K562 (cell line): ENCODE measurements around the gene KLHL6. TPM values are rescaled to one million over a fixed set of nuclear protein-coding genes. Genes with fewer than 3 reads are reported as not detected.

Source experiments
- ATF6 ChIP-seq: sonication (generic); formaldehyde crosslinking; IDR thresholded peaks from 2 replicates; pipeline ENCODE4 v1.4.0; 2020; ENCODE audit warnings: mild to moderate bottlenecking, missing genetic modification reagents
- CLOCK ChIP-seq: fragments of 250-450 bp; sonication (Bioruptor Pico); IDR thresholded peaks from 2 replicates; pipeline ENCODE4 v1.4.0; 2020; ENCODE audit warnings: mild to moderate bottlenecking, moderate library complexity, borderline replicate concordance
- HDAC1 ChIP-seq, 2 experiments: fragments of 450-650 bp; IDR thresholded peaks; 2 replicates each; pipeline ENCODE4 v1.6.1; 2016 to 2017; ENCODE audit warnings: inconsistent platforms in 1 of 2, mild to moderate bottlenecking in 1 of 2, moderate library complexity in 1 of 2
- MEIS2 ChIP-seq: fragments of 450-650 bp; IDR thresholded peaks from 2 replicates; pipeline ENCODE4 v1.6.1; 2014; ENCODE audit warnings: mild to moderate bottlenecking; ENCODE audit not compliant: partially characterized antibody
- NONO ChIP-seq, 2 experiments: fragments of 200-400 bp in 1 of 2; fragments of 450-650 bp in 1 of 2; formaldehyde crosslinking in 1 of 2; IDR thresholded peaks; 2 replicates each; pipeline ENCODE4 v1.6.1; 2017; ENCODE audit warnings: low read depth in 2 of 2, mild to moderate bottlenecking in 2 of 2, moderate library complexity in 2 of 2, low read length in 1 of 2
- NR2C2 ChIP-seq, 2 experiments: fragments of 200-800 bp in 1 of 2; sonication (Bioruptor generic) in 1 of 2; sonication (generic) in 1 of 2; formaldehyde crosslinking in 1 of 2; IDR thresholded peaks; 2 replicates each; pipeline versions ENCODE4 v1.6.1 to v1.8.0; 2016 to 2022; ENCODE audit warnings: mild to moderate bottlenecking in 1 of 2, missing compliant biosample characterization in 1 of 2, missing genetic modification characterization in 1 of 2, missing genetic modification reagents in 1 of 2
- NRF1 ChIP-seq, 2 experiments: fragments of 450-650 bp; IDR thresholded peaks in 1 of 2; conservative IDR thresholded peaks in 1 of 2; 2 replicates each; pipeline ENCODE4 v1.6.1; 2014; ENCODE audit warnings: mild to moderate bottlenecking in 2 of 2
- SOX6 ChIP-seq: fragments of 450-650 bp; IDR thresholded peaks from 2 replicates; pipeline ENCODE4 v1.6.1; 2014; ENCODE audit warnings: mild to moderate bottlenecking
- TCF3 ChIP-seq: sonication (generic); formaldehyde crosslinking; IDR thresholded peaks from 2 replicates; pipeline ENCODE4 v1.4.0; 2020; ENCODE audit warnings: mild to moderate bottlenecking, missing genetic modification reagents
- TEAD1 ChIP-seq, 2 experiments: fragments of 450-650 bp in 1 of 2; sonication (generic) in 1 of 2; formaldehyde crosslinking; IDR thresholded peaks; 2 replicates each; pipeline versions ENCODE4 v1.4.0 to v1.8.0; 2020 to 2022; ENCODE audit warnings: mild to moderate bottlenecking in 2 of 2, missing genetic modification reagents in 1 of 2
- UBTF ChIP-seq, 2 experiments: IDR thresholded peaks; 2 replicates each; pipeline ENCODE4 v1.6.1; 2012; ENCODE audit warnings: improper control_type of control experiment in 2 of 2, low read depth in 2 of 2, low read length in 2 of 2, borderline replicate concordance in 1 of 2
- ZNF24 ChIP-seq: fragments of 450-650 bp; IDR thresholded peaks from 2 replicates; pipeline ENCODE4 v1.6.1; 2016
- ZNF316 ChIP-seq: fragments of 450-650 bp; IDR thresholded peaks from 2 replicates; pipeline ENCODE4 v1.6.1; 2016
- ZNF512 ChIP-seq: IDR thresholded peaks from 2 replicates; pipeline ENCODE4 v1.6.1; 2016; ENCODE audit warnings: missing genetic modification characterization, missing compliant biosample characterization
- ZNF75A ChIP-seq: fragments of 450-650 bp; formaldehyde crosslinking; IDR thresholded peaks from 2 replicates; pipeline ENCODE4 v1.4.0; 2020; ENCODE audit warnings: mild to moderate bottlenecking
- polyA plus RNA-seq, 8 experiments: library from polyadenylated mRNA; depleted of rRNA in 4 of 8; stranded (reverse) in 5 of 8; unstranded in 3 of 8; fragments of >200 nt; fragmentation: Nextera tagmentation in 2 of 8; fragmentation: Illumina TruSeq in 1 of 8; extraction: Ambion mirVana in 2 of 8; extraction: Trizol in 1 of 8; gene quantifications; 2 replicates each; pipeline versions ENCODE4 v1.2.1 to v1.2.3, GENCODE V29; 2011 to 2014; ENCODE audit warnings: inconsistent platforms in 1 of 8, missing spikeins in 1 of 8
- total RNA-seq, 7 experiments: library from RNA; depleted of rRNA in 6 of 7; stranded (reverse); fragments of >200 nt in 6 of 7; fragmentation: Illumina TruSeq in 2 of 7; extraction: Trizol in 2 of 7; gene quantifications; 2 replicates each; pipeline versions ENCODE4 v1.2.1 to v1.2.3, GENCODE V29; 2011 to 2021; ENCODE audit warnings: low replicate concordance in 1 of 7

KLHL6 gene
- total and polyA plus RNA-seq, 9 of the 15 experiments (the other 6 are each of a cell fraction or from before 2014, with no cell fraction given) = 0.18 to 2.1 (median 1.4) TPM

GRCh38 chr3:183447206-183448001 is 108.1 kb downstream of the KLHL6 start (continued):
- TF ChIP-seq UBTF (IDR thresholded peaks at IDR 0.05; ENCODE audit: borderline replicate concordance in 1 of 2, low read depth in 2 of 2, low read length in 2 of 2) = peak; percentile 58 to 74; a peak in 2 of 4 replicates
- TF ChIP-seq ATF6 (CRISPR knock-in tag) = 0 out of 2 replicates have a peak, but pooled peaks have one; percentile 78
- peak; percentile 50; the same call in 1 of the 2 replicates for TF ChIP-seq ZNF24
- peak in 1 of 2 experiments; percentile 71; a peak in 2 of 4 replicates for TF ChIP-seq TEAD1 (CRISPR knock-in tag; IDR thresholded peaks at IDR 0.05)
- peak; percentile 82 for TF ChIP-seq ZNF512
- TF ChIP-seq HDAC1 (IDR thresholded peaks at IDR 0.05) = peak in 1 of 2 experiments; percentile 79; a peak in 2 of 4 replicates
- TF ChIP-seq NRF1 (conservative IDR thresholded peaks at IDR 0.05 in 1 of 2, IDR thresholded peaks at IDR 0.05 in 1 of 2) = peak; percentile 76 to 83
- TF ChIP-seq SOX6 = peak; percentile 62
- TF ChIP-seq CLOCK (CRISPR knock-in tag) = no peak
- 0 out of 2 replicates have a peak, but pooled peaks have one; percentile 26 for TF ChIP-seq NR2C2 (CRISPR knock-in tag; IDR thresholded peaks at IDR 0.05)
- peak; percentile 43; the same call in 1 of the 2 replicates for TF ChIP-seq NR2C2 (tag; IDR thresholded peaks at IDR 0.05)
- TF ChIP-seq ZNF75A (CRISPR knock-in tag) = no peak
- peak in 1 of 2 experiments; percentile 79; a peak in 1 of 4 replicates for TF ChIP-seq NONO (IDR thresholded peaks at IDR 0.05; ENCODE audit: low read depth in 2 of 2, low read length in 1 of 2)
- TF ChIP-seq TCF3 = peak; percentile 51; the same call in 1 of the 2 replicates
- TF ChIP-seq ZNF316 = peak; percentile 62
- peak; percentile 56 for TF ChIP-seq MEIS2
